HepG2 (cell line): ENCODE measurements around the gene NME7. TPM values are rescaled to one million over a fixed set of nuclear protein-coding genes. Genes with fewer than 3 reads are reported as not detected.

Source experiments
- ATAC-seq: fragments of 200-7000 bp; cut with Tn5 transposase; 3 replicates; pipeline ENCODE4 v1.9.1; 2020; ENCODE audit warnings: mild to moderate bottlenecking, moderate library complexity
- BruUV-seq: library from RNA; stranded (reverse); fragments of 400-500 nt; replicated peaks from 2 replicates; lab custom pipeline; 2021; lab: Mats Ljungman, UMichigan
- CTCF ChIA-PET: fragments of 300-600 bp; formaldehyde crosslinking; extraction: SDS; loops from one replicate; lab custom pipeline; 2021; ENCODE audit warnings: low total read pairs, inconsistent platforms, low intra/inter-chr PET ratio; lab: Yijun Ruan, JAX
- POLR2A ChIA-PET: fragments of 350-600 bp; sonication (Branson Sonifier 250); formaldehyde crosslinking; loops from one replicate; lab custom pipeline; 2020; ENCODE audit warnings: antibody characterized with exemption, inconsistent platforms; lab: Yijun Ruan, JAX
- DNase-seq: peaks from one replicate; pipeline ENCODE4 v3.0.0-alpha.2; 2015; ENCODE audit warnings: low spot score
- FAIRE-seq: peaks from 3 replicates; lab custom pipeline; 2011; peaks lifted over from hg19 to GRCh38; lab: Jason Lieb, UNC
- H2AFZ ChIP-seq: one replicate; pipeline ENCODE4 v1.6.1; 2011; ENCODE audit warnings: low read length, inconsistent platforms
- H3K27ac ChIP-seq: fragments of 300-600 bp; 3 replicates; pipeline ENCODE4 v1.8.0; 2011; ENCODE audit warnings: mixed run types, mild to moderate bottlenecking, mixed read lengths, low read length, inconsistent platforms; ENCODE audit not compliant: insufficient read depth; ENCODE audit errors: extremely low read length
- H3K27me3 ChIP-seq, 2 experiments: fragments of 200-600 bp in 1 of 2; 2 replicates in 1 of 2; 3 replicates in 1 of 2; pipeline versions ENCODE4 v1.6.0 to v1.8.0; 2011; ENCODE audit warnings: low read length in 2 of 2, mild to moderate bottlenecking in 2 of 2, moderate library complexity in 2 of 2, inconsistent platforms in 1 of 2; ENCODE audit not compliant: insufficient read depth in 2 of 2, control insufficient read depth in 1 of 2
- H3K36me3 ChIP-seq, 2 experiments: fragments of 200-600 bp in 1 of 2; replicated peaks in 1 of 2; 2 replicates in 1 of 2; 3 replicates in 1 of 2; pipeline versions ENCODE4 v1.5.1 to v1.8.0; 2011; ENCODE audit warnings: low read length in 2 of 2, inconsistent platforms in 1 of 2; ENCODE audit not compliant: insufficient read depth in 2 of 2, control insufficient read depth in 1 of 2
- H3K4me1 ChIP-seq: 2 replicates; pipeline ENCODE4 v1.5.1; 2012; ENCODE audit warnings: low read length, inconsistent platforms; ENCODE audit not compliant: insufficient read depth
- H3K4me2 ChIP-seq: 2 replicates; pipeline ENCODE4 v1.6.0; 2011; ENCODE audit warnings: low read depth, low read length, inconsistent platforms
- H3K4me3 ChIP-seq, 3 experiments: fragments of 200-600 bp in 1 of 3; sonication (generic), shearing (Covaris generic) in 1 of 3; replicated peaks in 1 of 3; 2 replicates each; pipeline ENCODE4 v1.5.1; 2011 to 2016; ENCODE audit warnings: low read length in 3 of 3, inconsistent platforms in 2 of 3, low read depth in 2 of 3, mild to moderate bottlenecking in 2 of 3, control low read depth in 1 of 3, mixed read lengths in 1 of 3; ENCODE audit not compliant: insufficient read depth in 1 of 3
- H3K79me2 ChIP-seq: one replicate; pipeline ENCODE4 v1.6.1; 2011; ENCODE audit warnings: low read length, inconsistent platforms; ENCODE audit not compliant: insufficient read depth
- H3K9ac ChIP-seq: 2 replicates; pipeline ENCODE4 v1.6.0; 2011; ENCODE audit warnings: mild to moderate bottlenecking, low read depth, low read length, inconsistent platforms; ENCODE audit not compliant: insufficient read depth
- H3K9me3 ChIP-seq: 2 replicates; pipeline ENCODE4 v1.5.1; 2012; ENCODE audit warnings: mild to moderate bottlenecking, low read length
- H4K20me1 ChIP-seq: 2 replicates; pipeline ENCODE4 v1.6.0; 2011; ENCODE audit warnings: inconsistent platforms, mild to moderate bottlenecking, low read length, moderate library complexity; ENCODE audit not compliant: insufficient read depth
- EED ChIP-seq: sonication (generic); formaldehyde crosslinking; IDR thresholded peaks from 2 replicates; pipeline ENCODE4 v1.5.0; 2020; ENCODE audit warnings: mild to moderate bottlenecking, missing genetic modification reagents
- HNRNPH1 ChIP-seq: fragments of 200-400 bp; formaldehyde crosslinking; optimal IDR thresholded peaks from 2 replicates; pipeline ENCODE3; 2017; ENCODE audit warnings: mild to moderate bottlenecking, low read depth, low read length
- HOXD1 ChIP-seq: sonication (generic); formaldehyde crosslinking; IDR thresholded peaks from 2 replicates; pipeline ENCODE4 v1.5.0; 2020; ENCODE audit warnings: missing genetic modification reagents
- NFAT5 ChIP-seq: sonication (generic); formaldehyde crosslinking; IDR thresholded peaks from 2 replicates; pipeline ENCODE4 v1.4.0; 2020; ENCODE audit warnings: missing genetic modification reagents
- ZNF563 ChIP-seq: sonication (generic); formaldehyde crosslinking; IDR thresholded peaks from 2 replicates; pipeline ENCODE4 v1.8.0; 2022; ENCODE audit warnings: mild to moderate bottlenecking, moderate library complexity, missing genetic modification reagents
- ZNF678 ChIP-seq: sonication (generic); formaldehyde crosslinking; IDR thresholded peaks from 2 replicates; pipeline ENCODE4 v1.4.0; 2020; ENCODE audit warnings: mild to moderate bottlenecking, missing genetic modification reagents
- ZNF687 ChIP-seq: sonication (generic); formaldehyde crosslinking; IDR thresholded peaks from 2 replicates; pipeline ENCODE4 v1.5.1; 2020; ENCODE audit warnings: mild to moderate bottlenecking, missing genetic modification reagents, moderate library complexity
- WGBS: methylation state at CpG from one replicate; pipeline ENCODE4 v1.1.6; 2017; ENCODE audit warnings: low lambda C conversion rate; 5-methylcytosine and 5-hydroxymethylcytosine counted together
- in situ Hi-C: cut with HindIII; loops from 2 replicates; pipeline ENCODE4 v1.10.0; 2017; ENCODE audit warnings: low pct_unique_long_range_greater_than_20kb; ENCODE audit not compliant: extremely low pct_ligation_motif_present
- intact Hi-C: fragments of 100-400 bp; cut with micrococcal nuclease; formaldehyde crosslinking; loops from one replicate; pipeline ENCODE4 v1.10.0; 2022; ENCODE audit not compliant: unreplicated experiment
- polyA plus RNA-seq, 8 experiments: library from polyadenylated mRNA; depleted of rRNA in 3 of 8; stranded (reverse) in 7 of 8; unstranded in 1 of 8; fragments of >200 nt; fragmentation: Illumina TruSeq in 4 of 8; extraction: Trizol in 4 of 8; gene quantifications; 2 replicates each; pipeline versions ENCODE4 v1.2.1 to v1.2.3, GENCODE V29; 2011 to 2016; ENCODE audit warnings: low read depth in 4 of 8, missing spikeins in 1 of 8, mixed read lengths in 1 of 8; ENCODE audit not compliant: insufficient read depth in 1 of 8
- total RNA-seq, 5 experiments: library from RNA; depleted of rRNA; stranded (reverse); fragments of >200 nt; fragmentation: Illumina TruSeq; extraction: Trizol; gene quantifications; 2 replicates each; pipeline ENCODE4 v1.2.3, GENCODE V29; 2016; ENCODE audit warnings: low read depth in 1 of 5

The NME7 gene
- total and polyA plus RNA-seq, 2 of the 13 experiments (the other 11 are each of a cell fraction or from before 2014, with no cell fraction given) = 9.4 to 22.5 TPM

GRCh38 chr1:169155675-169156074 lies 211.9 kb downstream of the NME7 start:
- Histone ChIP-seq H3K4me2 (no peak overlapping the region), H3K79me2 (no peaks in the 10 kb centered on the region), H3K27ac (no peak overlapping the region), H3K4me3 (no peak overlapping the region), H3K36me3 (no peaks in the 10 kb centered on the region), H3K9ac (no peak overlapping the region), H3K27me3 (no peaks in the 10 kb centered on the region), H3K9me3 (no peaks in the 10 kb centered on the region), H3K4me1 (peaks cover 9% of the 10 kb centered on the region), H4K20me1 (no peaks in the 10 kb centered on the region), H2AFZ (no peak overlapping the region)
- WGBS = 80% methylated on average over 1 of the region's 1 CpG
- CTCF ChIA-PET = no interaction called here
- in situ Hi-C loops = no loop called here
- ATAC-seq (no peak), DNase-seq (no peak), FAIRE-seq (no peak)
- no peak for TF ChIP-seq NFAT5
- intact Hi-C loops = no loop called here
- BruUV-seq = no TSS peak
- POLR2A ChIA-PET = no interaction called here

- peaks cover 49% of the 10 kb centered on the region for H3K4me1 ChIP-seq
- H3K27me3 ChIP-seq = no peaks in the 10 kb centered on the region
- H3K9ac ChIP-seq = no peak overlapping the region
- no peak overlapping the region for H2AFZ ChIP-seq
- ATAC-seq (no peak), FAIRE-seq (no peak), DNase-seq (no peak)
- in situ Hi-C loops = no loop called here
- no peaks in the 10 kb centered on the region for H3K9me3 ChIP-seq
- no peaks in the 10 kb centered on the region for H3K36me3 ChIP-seq
- 100% methylated on average over 3 of the region's 5 CpGs for WGBS
- TF ChIP-seq ZNF687 (CRISPR knock-in tag) (no peak), ZNF563 (CRISPR knock-in tag) (no peak), EED (CRISPR knock-in tag) (no peak), HNRNPH1 (no peak), HOXD1 (no peak), ZNF678 (CRISPR knock-in tag) (no peak)
- H3K4me3 ChIP-seq = no peak overlapping the region
- H3K4me2 ChIP-seq = no peak overlapping the region
- intact Hi-C loops = no loop called here
- no peaks in the 10 kb centered on the region for H3K79me2 ChIP-seq
- CTCF ChIA-PET = no interaction called here
- no TSS peak for BruUV-seq
- H3K27ac ChIP-seq = no peak overlapping the region
- POLR2A ChIA-PET = interaction anchor here (2.0 kb wide), 1 partner anchor 46 kb away, joined by 8 read pairs; no protein-coding TSS in a partner anchor
- no peaks in the 10 kb centered on the region for H4K20me1 ChIP-seq
These were observed 216.2 kb downstream of the NME7 start for GRCh38 chr1:169151338-169151837.
